Measurements from ENCODE around the gene HNRNPDL. TPM values are rescaled to one million over a fixed set of nuclear protein-coding genes. Genes with fewer than 3 reads are reported as not detected.
A peak's percentile ranks its signal among the peaks of the same experiment; 100 is the strongest.
"Not testable (repeated sequence)": the region's sequence is repeated elsewhere in the genome, so short reads cannot be mapped to it uniquely, and the experiment has no call there.

The HNRNPDL gene
- polyA plus RNA-seq, 2 of the 4 experiments (the other 2 are of a cell fraction), result 321 to 397 TPM

- DNase-seq (ENCODE audit: low read depth in 1 of 2, low spot score in 1 of 2); FAIRE-seq; H3K27ac ChIP-seq; H3K4me2 ChIP-seq; H3K4me1 ChIP-seq; H3K4me3 ChIP-seq; POLR2A ChIA-PET; H3K9me3 ChIP-seq; ATAC-seq: not testable (repeated sequence)
- TF ChIP-seq ZC3H11A (IDR thresholded peaks at IDR 0.05), result 0 out of 2 replicates have a peak, but pooled peaks have one; percentile 6
- WGBS (ENCODE audit: missing lambda C conversion rate), result 92% methylated on average over 9 of the region's 9 CpGs
- CTCF ChIA-PET, result interaction anchor here (1.0 kb wide), 1 partner anchor 11 kb away, joined by 3 read pairs; no protein-coding TSS in a partner anchor
Observed at GRCh38 chr4:82390061-82390460, 40.2 kb downstream of the HNRNPDL start.

GRCh38 chr4:82388405-82388804 lies 41.9 kb downstream of the HNRNPDL start:
- no peaks in the 10 kb centered on the region for H3K9me3 ChIP-seq
- ATAC-seq (peak; percentile 43 to 59; a peak in 3 of 6 replicates), FAIRE-seq (no peak), DNase-seq (ENCODE audit: low read depth in 1 of 2, low spot score in 1 of 2) (no peak)
- ChIA-PET CTCF (no interaction called here), POLR2A (no interaction called here)
- no peak overlapping the region for H3K4me2 ChIP-seq
- TF ChIP-seq HDAC2 (IDR thresholded peaks at IDR 0.05), result no peak
- no peak for TF ChIP-seq EHMT2 (IDR thresholded peaks at IDR 0.05; ENCODE audit: low read depth)
- no peak for TF ChIP-seq ZFP36 (IDR thresholded peaks at IDR 0.05; ENCODE audit: borderline replicate concordance, partially characterized antibody)
- no peak for TF ChIP-seq CHD2 (IDR thresholded peaks at IDR 0.05; ENCODE audit: low read length, partially characterized antibody)
- no peak for TF ChIP-seq POLR2A (IDR thresholded peaks at IDR 0.05; ENCODE audit: low read length)
- no peak for TF ChIP-seq NFE2L2 (conservative IDR thresholded peaks at IDR 0.05; ENCODE audit: low read length)
- no peak for TF ChIP-seq ATOH8 (CRISPR knock-in tag; IDR thresholded peaks at IDR 0.05; ENCODE audit: low read depth)
- no peak for TF ChIP-seq GATA3 (IDR thresholded peaks at IDR 0.05; ENCODE audit: borderline replicate concordance)
- no peak for TF ChIP-seq PHF8 (IDR thresholded peaks at IDR 0.05; ENCODE audit: borderline replicate concordance, low read depth)
- no peak for TF ChIP-seq FOSL2 (IDR thresholded peaks at IDR 0.05)
- TF ChIP-seq FOSL2 (CRISPR knock-in tag; IDR thresholded peaks at IDR 0.05), result no peak
- no peak for TF ChIP-seq FOSB (CRISPR knock-in tag; IDR thresholded peaks at IDR 0.05)
- no peak for TF ChIP-seq PBX3 (IDR thresholded peaks at IDR 0.05)
- TF ChIP-seq NR3C1 (IDR thresholded peaks at IDR 0.05), result no peak
- no peak for TF ChIP-seq JUN (IDR thresholded peaks at IDR 0.05)
- no peak for TF ChIP-seq EP300 (IDR thresholded peaks at IDR 0.05)
- no peak for TF ChIP-seq HES2 (IDR thresholded peaks at IDR 0.05)
- no peak for TF ChIP-seq CHD4 (IDR thresholded peaks at IDR 0.05; ENCODE audit: borderline replicate concordance)
- no peak for TF ChIP-seq KDM1A (IDR thresholded peaks at IDR 0.05; ENCODE audit: low read depth)
- no peak overlapping the region for H3K4me3 ChIP-seq
- H3K4me1 ChIP-seq, result no peaks in the 10 kb centered on the region
- H3K27ac ChIP-seq, result no peak overlapping the region
- WGBS (ENCODE audit: missing lambda C conversion rate), result 55% methylated on average over 1 of the region's 1 CpG

- DNase-seq (ENCODE audit: low read depth in 1 of 2, low spot score in 1 of 2); H3K4me2 ChIP-seq; H3K4me3 ChIP-seq; H3K9me3 ChIP-seq; ATAC-seq; H3K4me1 ChIP-seq; CTCF ChIA-PET; FAIRE-seq; H3K27ac ChIP-seq: not testable (repeated sequence)
- POLR2A ChIA-PET, result interaction anchor here (0.8 kb wide), 1 partner anchor 43 kb away, joined by 3 read pairs; no protein-coding TSS in a partner anchor
- 89% methylated on average over 8 of the region's 8 CpGs for WGBS (ENCODE audit: missing lambda C conversion rate)
Observed at GRCh38 chr4:82386312-82386711, 44.0 kb downstream of the HNRNPDL start.

GRCh38 chr4:82382751-82383150 lies 47.5 kb downstream of the HNRNPDL start:
- WGBS (ENCODE audit: missing lambda C conversion rate), result 93% methylated on average over 2 of the region's 2 CpGs
- DNase-seq (ENCODE audit: low read depth in 1 of 2, low spot score in 1 of 2), result no peak
- FAIRE-seq, result no peak
- no peak overlapping the region for H3K4me3 ChIP-seq
- H3K27ac ChIP-seq, result no peak overlapping the region
- H3K4me1 ChIP-seq, result no peaks in the 10 kb centered on the region
- ATAC-seq, result no peak
- H3K9me3 ChIP-seq, result no peaks in the 10 kb centered on the region
- POLR2A ChIA-PET, result no interaction called here
- H3K4me2 ChIP-seq, result no peak overlapping the region
- CTCF ChIA-PET, result interaction anchor here (1.8 kb wide), 1 partner anchor 14 kb away, joined by 6 read pairs; no protein-coding TSS in a partner anchor
- TF ChIP-seq JUNB (IDR thresholded peaks at IDR 0.05), result no peak
- TF ChIP-seq NR3C1 (IDR thresholded peaks at IDR 0.05), result no peak
- no peak for TF ChIP-seq CTCF (IDR thresholded peaks at IDR 0.05)
- no peak for TF ChIP-seq BHLHE40 (IDR thresholded peaks at IDR 0.05; ENCODE audit: low read depth, low read length)
- no peak for TF ChIP-seq POLR2A (IDR thresholded peaks at IDR 0.05; ENCODE audit: low read length)
- TF ChIP-seq MAZ (IDR thresholded peaks at IDR 0.05; ENCODE audit: borderline replicate concordance, low read depth, low read length), result no peak
- no peak for TF ChIP-seq BCL3 (IDR thresholded peaks at IDR 0.05)
- TF ChIP-seq EHF (CRISPR knock-in tag; IDR thresholded peaks at IDR 0.05), result no peak
- no peak for TF ChIP-seq ESRRA (IDR thresholded peaks at IDR 0.05; ENCODE audit: borderline replicate concordance, low read length)
- no peak for TF ChIP-seq CEBPB (IDR thresholded peaks at IDR 0.05)
- TF ChIP-seq KDM1A (IDR thresholded peaks at IDR 0.05; ENCODE audit: low read depth), result no peak
- no peak for TF ChIP-seq RARB (CRISPR knock-in tag; IDR thresholded peaks at IDR 0.05)
- TF ChIP-seq HEYL (CRISPR knock-in tag; IDR thresholded peaks at IDR 0.05), result no peak
- TF ChIP-seq CHD2 (IDR thresholded peaks at IDR 0.05; ENCODE audit: low read length, partially characterized antibody), result no peak
